Stimulated activated CD8-positive, alpha-beta memory T cell treated with anti-CD3 and anti-CD28 coated beads, Interleukin-2, amount 100 ng/mL, for 1 hour (primary cell): ENCODE measurements around the gene ARHGAP15.
"Not testable (repeated sequence)": the region's sequence is repeated elsewhere in the genome, so short reads cannot be mapped to it uniquely, and the experiment has no call there.

Experiments
- DNase-seq, 2 donors: peaks; one replicate each; pipeline ENCODE4 v3.0.0-alpha.2; 2020; ENCODE audit warnings: low read depth in 2 of 2

The ARHGAP15 gene

GRCh38 chr2:143128681-143129580 lies at the start of gene ARHGAP15:
ARHGAP15 (plus strand) TSS chr2:143129419.
- peak; percentile 35 to 51 for DNase-seq

- DNase-seq, result no peak
These were observed 47.6 kb upstream of the ARHGAP15 start for GRCh38 chr2:143081616-143082015.

GRCh38 chr2:143083636-143084035 lies 45.6 kb upstream of the ARHGAP15 start:
- no peak for DNase-seq

GRCh38 chr2:143084462-143084861 lies 44.8 kb upstream of the ARHGAP15 start:
- no peak for DNase-seq

GRCh38 chr2:143085125-143085784 lies 44.0 kb upstream of the ARHGAP15 start:
- no peak for DNase-seq

- no peak for DNase-seq
These were observed 42.2 kb upstream of the ARHGAP15 start for GRCh38 chr2:143087033-143087432.

GRCh38 chr2:143088388-143088787 lies 40.8 kb upstream of the ARHGAP15 start:
- DNase-seq, result no peak

GRCh38 chr2:143089520-143089919 lies 39.7 kb upstream of the ARHGAP15 start:
- not testable (repeated sequence) for DNase-seq

- peak; percentile 31 to 34 for DNase-seq
These were observed 18.3 kb upstream of the ARHGAP15 start for GRCh38 chr2:143110758-143111428.

GRCh38 chr2:143117225-143117624 lies 12.0 kb upstream of the ARHGAP15 start:
- no peak for DNase-seq

- no peak for DNase-seq
These were observed 8.1 kb upstream of the ARHGAP15 start for GRCh38 chr2:143121079-143121478.

- DNase-seq, result no peak
These were observed 7.3 kb upstream of the ARHGAP15 start for GRCh38 chr2:143121957-143122356.

GRCh38 chr2:143123911-143124310 lies 5.3 kb upstream of the ARHGAP15 start:
- no peak for DNase-seq

- DNase-seq, result no peak
These were observed 4.8 kb upstream of the ARHGAP15 start for GRCh38 chr2:143124445-143124844.

- no peak for DNase-seq
These were observed 3.5 kb upstream of the ARHGAP15 start for GRCh38 chr2:143125717-143126116.

GRCh38 chr2:143132355-143132754 lies 3.1 kb downstream of the ARHGAP15 start:
- no peak for DNase-seq

GRCh38 chr2:143133783-143134182 lies 4.6 kb downstream of the ARHGAP15 start:
- no peak for DNase-seq

- no peak for DNase-seq
These were observed 9.1 kb downstream of the ARHGAP15 start for GRCh38 chr2:143138292-143138691.

GRCh38 chr2:143139835-143140393 lies 10.7 kb downstream of the ARHGAP15 start:
- DNase-seq, result no peak

GRCh38 chr2:143140864-143141661 lies 11.8 kb downstream of the ARHGAP15 start:
- DNase-seq, result no peak

- DNase-seq, result no peak
These were observed 13.4 kb downstream of the ARHGAP15 start for GRCh38 chr2:143142598-143142997.
